NCI-H526 (cell line): Measurements from ENCODE around the gene IGLL5.
"Not testable (repeated sequence)": the region's sequence is repeated elsewhere in the genome, so short reads cannot be mapped to it uniquely, and the experiment has no call there.

Experiments used
- DNase-seq, 2 experiments: peaks; one replicate each; lab custom pipeline; 2025; lab: John Stamatoyannopoulos, UW

IGLL5 gene

GRCh38 chr22:22884010-22884887 lies 3.4 kb upstream of the IGLL5 start:
- peak; percentile 27 to 82 for DNase-seq

GRCh38 chr22:22884888-22885840 lies 2.5 kb upstream of the IGLL5 start:
- DNase-seq, result no peak

GRCh38 chr22:22886546-22886945 lies 1.1 kb upstream of the IGLL5 start:
- DNase-seq, result no peak

- DNase-seq, result no peak
These were observed 1.1 kb downstream of the IGLL5 start for GRCh38 chr22:22888571-22889353.

GRCh38 chr22:22890085-22890484 lies 2.5 kb downstream of the IGLL5 start:
- no peak for DNase-seq

- DNase-seq, result no peak
These were observed 3.6 kb downstream of the IGLL5 start for GRCh38 chr22:22891139-22891621.

GRCh38 chr22:22892096-22893052 lies 4.8 kb downstream of the IGLL5 start:
- DNase-seq, result no peak

GRCh38 chr22:22893077-22893805 lies 5.6 kb downstream of the IGLL5 start:
- no peak for DNase-seq

GRCh38 chr22:22893891-22894739 lies 6.5 kb downstream of the IGLL5 start:
- no peak for DNase-seq

GRCh38 chr22:22894740-22895731 lies 7.4 kb downstream of the IGLL5 start:
- DNase-seq, result no peak

- DNase-seq, result no peak
These were observed 8.3 kb downstream of the IGLL5 start for GRCh38 chr22:22895776-22896445.

- DNase-seq, result no peak
These were observed 9.0 kb downstream of the IGLL5 start for GRCh38 chr22:22896601-22897000.

GRCh38 chr22:22897091-22897490 lies 9.5 kb downstream of the IGLL5 start:
- no peak for DNase-seq

- DNase-seq, result no peak
These were observed 10.3 kb downstream of the IGLL5 start for GRCh38 chr22:22897947-22898346.

- DNase-seq, result not testable (repeated sequence)
These were observed 10.9 kb downstream of the IGLL5 start for GRCh38 chr22:22898411-22898950.

- DNase-seq, result not testable (repeated sequence)
These were observed 11.9 kb downstream of the IGLL5 start for GRCh38 chr22:22899342-22900080.
